Psoas muscle (tissue), 8 donors: ENCODE data around the gene FUT2. TPM values are rescaled to one million over a fixed set of nuclear protein-coding genes. Genes with fewer than 3 reads are reported as not detected.

Source experiments
- ATAC-seq, 4 donors: fragments of 200-7000 bp; cut with Tn5 transposase; one replicate each; pipeline ENCODE4 v1.9.1; 2020; ENCODE audit warnings: moderate library complexity in 3 of 4, mild to moderate bottlenecking in 2 of 4
- DNase-seq, 2 donors: peaks; one replicate each; pipeline ENCODE4 v3.0.0-alpha.2; 2020
- H3K27ac ChIP-seq: fragments of 200-600 bp; one replicate; pipeline ENCODE4 v1.8.0; 2022
- H3K27me3 ChIP-seq, 3 donors: fragments of 200-600 bp in 1 of 3; one replicate each; pipeline versions ENCODE4 v1.6.1 to v1.8.0; 2013 to 2022; ENCODE audit warnings: low read length in 2 of 3, mild to moderate bottlenecking in 2 of 3, moderate library complexity in 1 of 3; ENCODE audit not compliant: insufficient read depth in 3 of 3
- H3K36me3 ChIP-seq, 2 donors: fragments of 200-600 bp in 1 of 2; one replicate each; pipeline versions ENCODE4 v1.6.1 to v1.8.0; 2013 to 2022; ENCODE audit warnings: low read depth in 1 of 2, mild to moderate bottlenecking in 1 of 2, moderate library complexity in 1 of 2; ENCODE audit not compliant: insufficient read depth in 1 of 2
- H3K4me1 ChIP-seq: fragments of 200-600 bp; one replicate; pipeline ENCODE4 v1.8.0; 2022
- H3K4me3 ChIP-seq: fragments of 200-600 bp; one replicate; pipeline ENCODE4 v1.8.0; 2022; ENCODE audit warnings: mild to moderate bottlenecking
- H3K9me3 ChIP-seq: fragments of 200-600 bp; one replicate; pipeline ENCODE4 v1.8.0; 2022
- CTCF ChIP-seq: fragments of 200-600 bp; IDR thresholded peaks from one replicate; pipeline ENCODE4 v1.8.0; 2022; ENCODE audit warnings: antibody characterized with exemption
- WGBS, 3 donors: extraction: QIAGEN DNeasy Blood & Tissue Kit; methylation state at CpG; one replicate each; pipeline versions ENCODE4 v1.1.6 to v1.1.7; 2013; 5-methylcytosine and 5-hydroxymethylcytosine counted together
- intact Hi-C, 2 donors: fragments of 100-400 bp; cut with DNase I; formaldehyde crosslinking; loops; one replicate each; pipeline versions ENCODE4 v1.11.0 to v1.14.2; 2022
- polyA plus RNA-seq, 3 donors: library from polyadenylated mRNA; stranded (reverse); fragments of 200-250 nt; gene quantifications; one replicate each; pipeline ENCODE4 v1.2.3, GENCODE V29; 2013
- total RNA-seq, 4 donors: library from RNA; stranded (reverse); fragmentation: NEBNext Ultra II Directional in 2 of 4; extraction: Animal tissue kit (Norgen Biotek cat#: 25700) in 2 of 4; gene quantifications; one replicate each; pipeline versions ENCODE4 v1.2.1 to v1.2.4, GENCODE V29; 2021 to 2023
- donor health status: healthy with polysubstance abuse.
- donor health status: DM: no; HTN: no; CAD: no; lungs with moderate emphysema.
- donor health status: Bipolar disorder and iron deficiency.
- donor health status: healthy.
- donor health status: DM: yes; HTN: yes; CAD: no.
- donor health status: DM: no; HTN: no; CAD: no.
- donor health status: DM: no; HTN: no; CAD: no.
- donor health status: DM: yes; HTN: yes; CAD: no.

The FUT2 gene
- total and polyA plus RNA-seq, 7 donors: not detected

GRCh38 chr19:48746110-48746509, 50.3 kb downstream of the FUT2 start:
- no peaks in the 10 kb centered on the region for H3K36me3 ChIP-seq
- DNase-seq (no peak), ATAC-seq (no peak)
- no peaks in the 10 kb centered on the region for H3K4me1 ChIP-seq
- peak overlapping the region; percentile 55 for H3K27ac ChIP-seq
- H3K27me3 ChIP-seq: no peaks in the 10 kb centered on the region
- whole genome bisulfite sequencing, 3 donors: 79 to 86% (median 83%) methylated on average over 8 of the region's 8 CpGs
- no peaks in the 10 kb centered on the region for H3K9me3 ChIP-seq
- H3K4me3 ChIP-seq: peak overlapping the region; percentile 62
- TF ChIP-seq CTCF: no peak
- intact Hi-C loops: no loop called here

GRCh38 chr19:48746738-48747575, 51.2 kb downstream of the FUT2 start, which contains the start of gene IZUMO1:
IZUMO1 (minus strand) TSS chr19:48746909; CDS start chr19:48745859, 1,050 bp downstream.
- ATAC-seq (peak; percentile 80 to 91 (median 85)), DNase-seq (peak; percentile 77 to 87)
- H3K27ac ChIP-seq: peak within 1 kb of the TSS; percentile 71
- no peaks in the 10 kb centered on the region for H3K4me1 ChIP-seq
- no peaks in the 10 kb centered on the region for H3K27me3 ChIP-seq
- H3K9me3 ChIP-seq: no peaks in the 10 kb centered on the region
- no peak for TF ChIP-seq CTCF
- intact Hi-C loops: no loop called here
- 9 to 15% (median 11%) methylated on average over 31 of the region's 31 CpGs for WGBS, 3 donors
- H3K36me3 ChIP-seq: no peaks in the 10 kb centered on the region
- peak within 1 kb of the TSS; percentile 62 for H3K4me3 ChIP-seq

GRCh38 chr19:48749571-48750198, 53.9 kb downstream of the FUT2 start:
- peaks cover 8% of the 10 kb centered on the region for H3K4me1 ChIP-seq
- no peak for ATAC-seq
- no peaks in the 10 kb centered on the region for H3K9me3 ChIP-seq
- H3K27me3 ChIP-seq: no peaks in the 10 kb centered on the region
- no peak overlapping the region for H3K4me3 ChIP-seq
- TF ChIP-seq CTCF: no peak
- H3K27ac ChIP-seq: no peak overlapping the region
- intact Hi-C loops: no loop called here
- 68 to 79% (median 73%) methylated on average over 3 to 4 of the region's 4 CpGs for WGBS, 3 donors
- no peaks in the 10 kb centered on the region for H3K36me3 ChIP-seq
- no peak for DNase-seq

- Histone ChIP-seq H3K27me3 (no peaks in the 10 kb centered on the region), H3K9me3 (no peaks in the 10 kb centered on the region), H3K4me1 (peaks cover 9% of the 10 kb centered on the region), H3K36me3 (no peaks in the 10 kb centered on the region), H3K4me3 (no peak overlapping the region), H3K27ac (no peak overlapping the region)
- intact Hi-C loops: no loop called here
- DNase-seq (no peak), ATAC-seq (no peak)
- WGBS, 3 donors: 90 to 96% (median 96%) methylated on average over 31 of the region's 31 CpGs
- TF ChIP-seq CTCF: no peak
These were observed 54.6 kb downstream of the FUT2 start for GRCh38 chr19:48750351-48750750.
